ENCODE data around the gene TNNT2.

DNA sequence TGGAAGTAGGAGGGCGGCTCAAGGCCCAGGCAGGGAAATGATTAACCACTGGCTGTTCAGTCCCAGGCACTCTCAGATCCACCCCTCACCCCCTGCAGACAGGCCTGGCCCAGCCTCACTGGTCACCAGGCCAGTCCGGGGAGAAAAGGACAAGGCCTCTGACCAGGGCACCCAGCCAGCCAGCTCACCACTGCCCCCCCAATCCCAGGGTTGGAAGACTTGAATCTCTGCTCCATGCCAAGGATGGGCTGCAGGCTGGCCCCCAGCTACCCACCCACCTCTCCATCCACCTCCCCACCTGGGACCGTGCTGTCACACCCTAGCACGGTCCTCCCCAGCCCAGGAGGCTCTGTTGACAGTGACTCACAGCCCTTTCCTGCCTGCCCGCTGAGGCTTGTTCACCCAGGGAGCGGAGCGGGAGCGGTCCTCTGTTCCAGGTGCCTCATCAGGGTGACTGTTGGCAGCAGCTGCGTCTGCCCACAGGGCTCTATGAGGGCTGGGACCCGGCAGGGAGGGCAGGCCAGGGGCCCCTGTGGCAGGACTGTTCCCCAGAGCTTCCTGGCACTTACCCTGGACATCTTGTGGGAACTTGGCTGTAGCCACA is 19.5 kb upstream of the TNNT2 start:
- TF ChIP-seq, protein P1, sequence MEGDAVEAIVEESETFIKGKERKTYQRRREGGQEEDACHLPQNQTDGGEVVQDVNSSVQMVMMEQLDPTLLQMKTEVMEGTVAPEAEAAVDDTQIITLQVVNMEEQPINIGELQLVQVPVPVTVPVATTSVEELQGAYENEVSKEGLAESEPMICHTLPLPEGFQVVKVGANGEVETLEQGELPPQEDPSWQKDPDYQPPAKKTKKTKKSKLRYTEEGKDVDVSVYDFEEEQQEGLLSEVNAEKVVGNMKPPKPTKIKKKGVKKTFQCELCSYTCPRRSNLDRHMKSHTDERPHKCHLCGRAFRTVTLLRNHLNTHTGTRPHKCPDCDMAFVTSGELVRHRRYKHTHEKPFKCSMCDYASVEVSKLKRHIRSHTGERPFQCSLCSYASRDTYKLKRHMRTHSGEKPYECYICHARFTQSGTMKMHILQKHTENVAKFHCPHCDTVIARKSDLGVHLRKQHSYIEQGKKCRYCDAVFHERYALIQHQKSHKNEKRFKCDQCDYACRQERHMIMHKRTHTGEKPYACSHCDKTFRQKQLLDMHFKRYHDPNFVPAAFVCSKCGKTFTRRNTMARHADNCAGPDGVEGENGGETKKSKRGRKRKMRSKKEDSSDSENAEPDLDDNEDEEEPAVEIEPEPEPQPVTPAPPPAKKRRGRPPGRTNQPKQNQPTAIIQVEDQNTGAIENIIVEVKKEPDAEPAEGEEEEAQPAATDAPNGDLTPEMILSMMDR (conservative IDR thresholded peaks at IDR 0.05; ENCODE audit: low read depth, low read length), result no peak
- TF ChIP-seq POLR2A (IDR thresholded peaks at IDR 0.05; ENCODE audit: low read depth, low read length), result no peak
- TF ChIP-seq, protein P2, sequence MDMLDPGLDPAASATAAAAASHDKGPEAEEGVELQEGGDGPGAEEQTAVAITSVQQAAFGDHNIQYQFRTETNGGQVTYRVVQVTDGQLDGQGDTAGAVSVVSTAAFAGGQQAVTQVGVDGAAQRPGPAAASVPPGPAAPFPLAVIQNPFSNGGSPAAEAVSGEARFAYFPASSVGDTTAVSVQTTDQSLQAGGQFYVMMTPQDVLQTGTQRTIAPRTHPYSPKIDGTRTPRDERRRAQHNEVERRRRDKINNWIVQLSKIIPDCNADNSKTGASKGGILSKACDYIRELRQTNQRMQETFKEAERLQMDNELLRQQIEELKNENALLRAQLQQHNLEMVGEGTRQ (IDR thresholded peaks at IDR 0.05; ENCODE audit: low read depth, low read length), result no peak
- no peak for TF ChIP-seq RFX5 (IDR thresholded peaks at IDR 0.05; ENCODE audit: low read depth, low read length)
- TF ChIP-seq RAD21 (IDR thresholded peaks at IDR 0.05; ENCODE audit: low read length), result no peak

Data from IMR-90 (cell line).